Muscle of arm (tissue), 12 donors: ENCODE results near the gene SLC4A8. TPM values are rescaled to one million over a fixed set of nuclear protein-coding genes. Genes with fewer than 3 reads are reported as not detected.
A peak's percentile ranks its signal among the peaks of the same experiment; 100 is the strongest.

Experiments used
- DNase-seq: peaks from one replicate; pipeline ENCODE4 v3.0.0-alpha.2; 2013
- polyA plus RNA-seq, 12 donors: library from polyadenylated mRNA; unstranded; fragments of 120-200 nt; gene quantifications; one replicate each; pipeline ENCODE4 v1.2.1, GENCODE V29; 2013; ENCODE audit not compliant: insufficient read length in 12 of 12

SLC4A8 gene
- polyA plus RNA-seq, 12 donors = 0.47 to 2.8 (median 1.4) TPM; not detected in 1

GRCh38 chr12:51524386-51524901, 99.8 kb downstream of the SLC4A8 start:
- no peak for DNase-seq

- no peak for DNase-seq
Measured at GRCh38 chr12:51525518-51525917, 100.9 kb downstream of the SLC4A8 start.

GRCh38 chr12:51527966-51528365, 103.3 kb downstream of the SLC4A8 start:
- DNase-seq = no peak

- no peak for DNase-seq
Measured at GRCh38 chr12:51528852-51529650, 104.4 kb downstream of the SLC4A8 start.

GRCh38 chr12:51529651-51529970, 105.0 kb downstream of the SLC4A8 start:
- no peak for DNase-seq

GRCh38 chr12:51530208-51530607, 105.6 kb downstream of the SLC4A8 start:
- no peak for DNase-seq

- DNase-seq = no peak
Measured at GRCh38 chr12:51531284-51531977, 106.8 kb downstream of the SLC4A8 start.

GRCh38 chr12:51531978-51532497, 107.4 kb downstream of the SLC4A8 start:
- peak; percentile 84 for DNase-seq

- no peak for DNase-seq
Measured at GRCh38 chr12:51533799-51534198, 109.2 kb downstream of the SLC4A8 start.

GRCh38 chr12:51534216-51535074, 109.8 kb downstream of the SLC4A8 start:
- no peak for DNase-seq

- DNase-seq = no peak
Measured at GRCh38 chr12:51536159-51536558, 111.5 kb downstream of the SLC4A8 start.

GRCh38 chr12:51538149-51538548, 113.5 kb downstream of the SLC4A8 start:
- no peak for DNase-seq

- DNase-seq = no peak
Measured at GRCh38 chr12:51538599-51538998, 114.0 kb downstream of the SLC4A8 start.

GRCh38 chr12:51540996-51541395, 116.4 kb downstream of the SLC4A8 start:
- no peak for DNase-seq

- DNase-seq = no peak
Measured at GRCh38 chr12:51546097-51546496, 121.5 kb downstream of the SLC4A8 start.

- DNase-seq = no peak
Measured at GRCh38 chr12:51547606-51548005, 123.0 kb downstream of the SLC4A8 start.

- DNase-seq = no peak
Measured at GRCh38 chr12:51548241-51548640, 123.6 kb downstream of the SLC4A8 start.

GRCh38 chr12:51549637-51550036, 125.0 kb downstream of the SLC4A8 start:
- DNase-seq = no peak
